AG20443 (cell line): ENCODE measurements around the gene IFI16.
"Not testable (repeated sequence)": the region's sequence is repeated elsewhere in the genome, so short reads cannot be mapped to it uniquely, and the experiment has no call there.

Experiments
- DNase-seq: peaks from one replicate; pipeline ENCODE4 v3.0.0; 2012; ENCODE audit warnings: low spot score, mixed read lengths

The IFI16 gene

GRCh38 chr1:159008744-159009188, 941 bp upstream of the IFI16 start:
- DNase-seq: no peak

GRCh38 chr1:159009287-159009686, 420 bp upstream of the IFI16 start:
- DNase-seq: no peak

- no peak for DNase-seq
Observed at GRCh38 chr1:159010391-159010790, 684 bp downstream of the IFI16 start.

GRCh38 chr1:159011001-159011400, 1.3 kb downstream of the IFI16 start:
- not testable (repeated sequence) for DNase-seq

GRCh38 chr1:159011751-159012150, 2.0 kb downstream of the IFI16 start:
- DNase-seq: no peak

GRCh38 chr1:159012495-159012894, 2.8 kb downstream of the IFI16 start:
- DNase-seq: no peak

GRCh38 chr1:159014003-159014571, 4.4 kb downstream of the IFI16 start:
- DNase-seq: no peak

GRCh38 chr1:159014851-159015250, 5.1 kb downstream of the IFI16 start:
- no peak for DNase-seq

GRCh38 chr1:159015440-159015909, 5.8 kb downstream of the IFI16 start:
- DNase-seq: peak; percentile 85

- no peak for DNase-seq
Observed at GRCh38 chr1:159023723-159024122, 14.0 kb downstream of the IFI16 start.

- DNase-seq: no peak
Observed at GRCh38 chr1:159025043-159025442, 15.3 kb downstream of the IFI16 start.

- DNase-seq: not testable (repeated sequence)
Observed at GRCh38 chr1:159026841-159027240, 17.1 kb downstream of the IFI16 start.

- DNase-seq: no peak
Observed at GRCh38 chr1:159030311-159030710, 20.6 kb downstream of the IFI16 start.

- no peak for DNase-seq
Observed at GRCh38 chr1:159030877-159031447, 21.3 kb downstream of the IFI16 start.

- DNase-seq: peak; percentile 58
Observed at GRCh38 chr1:159040206-159040605, 30.5 kb downstream of the IFI16 start.

- no peak for DNase-seq
Observed at GRCh38 chr1:159040893-159041724, 31.4 kb downstream of the IFI16 start.

GRCh38 chr1:159046486-159046885, 36.8 kb downstream of the IFI16 start:
- not testable (repeated sequence) for DNase-seq

- no peak for DNase-seq
Observed at GRCh38 chr1:159051436-159051835, 41.7 kb downstream of the IFI16 start.

GRCh38 chr1:159054427-159054826, 44.7 kb downstream of the IFI16 start:
- DNase-seq: no peak

- no peak for DNase-seq
Observed at GRCh38 chr1:159055181-159055641, 45.5 kb downstream of the IFI16 start.

- DNase-seq: no peak
Observed at GRCh38 chr1:159056069-159056698, 46.5 kb downstream of the IFI16 start.

GRCh38 chr1:159058751-159059150, 49.0 kb downstream of the IFI16 start:
- DNase-seq: no peak
